ENCODE results near the gene BCL11A. TPM values are rescaled to one million over a fixed set of nuclear protein-coding genes. Genes with fewer than 3 reads are reported as not detected.

BCL11A gene
- total and polyA plus RNA-seq, 2 experiments from 2014 or later: 57.5 to 77.6 TPM

GRCh38 chr2:60409531-60409871 is 144.0 kb downstream of the BCL11A start:
- Histone ChIP-seq H3K79me2 (replicated peaks; ENCODE audit: insufficient read depth) (no peaks in the 10 kb centered on the region), H3K9me2 (ENCODE audit: insufficient read depth) (no peaks in the 10 kb centered on the region), H3K27me3 (ENCODE audit: insufficient read depth) (peaks cover 4% of the 10 kb centered on the region; the same call in 1 of the 2 replicates), H3K4me2 (no peak overlapping the region), H3K27ac (ENCODE audit: low read depth) (no peak overlapping the region), H4K20me1 (replicated peaks; ENCODE audit: insufficient read depth) (no peaks in the 10 kb centered on the region), H2AFZ (no peak overlapping the region), H3K36me3 (ENCODE audit: insufficient read depth) (no peaks in the 10 kb centered on the region), H3F3A (replicated peaks; ENCODE audit: low read depth) (no peaks in the 10 kb centered on the region), H3K4me1 (ENCODE audit: insufficient read depth) (peaks cover 30% of the 10 kb centered on the region), H3K4me3 (no peak overlapping the region)
- Mint-ChIP-seq H3K4me1 (peaks cover 36% of the 10 kb centered on the region), H3K9me3 (peaks cover 6% of the 10 kb centered on the region; the same call in 1 of the 3 replicates), H3K27ac (no peak overlapping the region), H3K36me3 (ENCODE audit: low read depth) (peaks cover 2% of the 10 kb centered on the region; the same call in 2 of the 3 replicates), H3K4me3 (no peak overlapping the region), H3K27me3 (ENCODE audit: insufficient read depth, low read depth, poor library complexity) (peaks cover 7% of the 10 kb centered on the region)
- DNase-seq (ENCODE audit: low spot score) (no peak), ATAC-seq (no peak)
- TF ChIP-seq POLR2AphosphoS5 (IDR thresholded peaks at IDR 0.05; ENCODE audit: low read depth) (no peak), CREB1 (CRISPR knock-in tag; IDR thresholded peaks at IDR 0.05; ENCODE audit: low read depth) (no peak), REST (IDR thresholded peaks at IDR 0.05; ENCODE audit: unreplicated experiment) (no peak), ETS1 (IDR thresholded peaks at IDR 0.05) (no peak), ZNF114 (CRISPR knock-in tag; IDR thresholded peaks at IDR 0.05) (no peak), ZNF331 (CRISPR knock-in tag; IDR thresholded peaks at IDR 0.05; ENCODE audit: low read depth) (no peak), NANOG (IDR thresholded peaks at IDR 0.05; ENCODE audit: borderline replicate concordance) (no peak), STAT1 (IDR thresholded peaks at IDR 0.05; ENCODE audit: unreplicated experiment) (no peak), JUNB (IDR thresholded peaks at IDR 0.05; ENCODE audit: unreplicated experiment) (no peak), ZNF462 (CRISPR knock-in tag; IDR thresholded peaks at IDR 0.05) (no peak), CTCF (conservative IDR thresholded peaks at IDR 0.05; ENCODE audit: low read depth in 2 of 2) (no peak), EZH2 (IDR thresholded peaks at IDR 0.05; ENCODE audit: low read depth, unreplicated experiment) (no peak), EZH2phosphoT487 (IDR thresholded peaks at IDR 0.05; ENCODE audit: unreplicated experiment) (no peak)

All from GM23338 (cell line).